Stimulated activated naive CD8-positive, alpha-beta T cell treated with anti-CD3 and anti-CD28 coated beads, Interleukin-15, Interleukin-2, amounts not matched to agents 100 U/mL and 50 U/mL, for 24 hours (primary cell): ENCODE data around the gene IRS1.

Experiments
- ATAC-seq: fragments of 150-1000 bp; cut with Tn5 transposase; one replicate; pipeline ENCODE4 v1.10.0; 2021
- DNase-seq: peaks from one replicate; pipeline ENCODE4 v3.0.0; 2021

The IRS1 gene

DNA sequence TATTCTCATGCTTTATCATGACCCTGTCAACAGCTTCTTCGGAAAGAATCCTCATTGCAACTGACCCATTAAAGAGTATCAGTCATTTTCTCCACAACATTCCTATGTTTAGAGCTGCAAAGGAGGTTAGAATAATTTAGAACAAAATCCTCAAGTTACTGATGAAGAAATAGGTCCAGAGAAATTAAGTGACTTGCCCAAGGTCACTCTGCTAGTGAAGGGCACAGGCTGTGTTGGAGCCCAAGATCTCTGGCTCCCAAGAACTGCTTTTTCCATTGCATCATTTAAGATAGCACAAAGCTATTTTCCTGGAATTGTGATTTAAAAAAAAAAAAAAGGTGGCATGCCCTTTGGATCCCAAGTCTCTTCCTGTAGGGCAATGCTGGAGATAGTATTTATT, 9.6 kb downstream of the IRS1 start:
- ATAC-seq (no peak), DNase-seq (no peak)

- DNase-seq (no peak), ATAC-seq (no peak)
Measured at GRCh38 chr2:226788881-226789490, 10.6 kb downstream of the IRS1 start.

- no peak for ATAC-seq
- no peak for DNase-seq
Measured at GRCh38 chr2:226788064-226788463, 11.6 kb downstream of the IRS1 start.

GRCh38 chr2:226783885-226784284, 15.7 kb downstream of the IRS1 start:
- ATAC-seq (no peak), DNase-seq (no peak)

- DNase-seq (no peak), ATAC-seq (no peak)
Measured at GRCh38 chr2:226782092-226782713, 17.4 kb downstream of the IRS1 start.

DNA sequence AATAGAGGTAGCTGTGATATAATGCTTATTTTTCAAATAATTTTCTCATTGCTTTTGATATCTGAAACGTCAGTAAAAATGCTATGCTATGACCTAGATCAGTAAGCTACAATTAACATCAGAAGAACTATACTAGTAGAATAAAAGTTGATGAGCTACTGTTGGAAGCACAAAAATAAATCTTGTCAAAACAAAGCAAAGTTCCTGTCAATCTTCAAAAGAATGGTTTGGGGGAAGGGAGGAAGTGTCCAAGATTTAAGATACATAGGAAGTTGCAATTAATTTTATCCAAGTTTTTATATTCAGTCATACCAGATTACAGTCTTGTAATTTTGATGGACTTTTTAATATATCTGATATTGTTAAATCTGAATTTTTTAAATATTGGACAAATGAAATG, 19.2 kb downstream of the IRS1 start:
- ATAC-seq = no peak
- no peak for DNase-seq

GRCh38 chr2:226777611-226778010, 22.0 kb downstream of the IRS1 start:
- ATAC-seq (no peak), DNase-seq (no peak)

DNA sequence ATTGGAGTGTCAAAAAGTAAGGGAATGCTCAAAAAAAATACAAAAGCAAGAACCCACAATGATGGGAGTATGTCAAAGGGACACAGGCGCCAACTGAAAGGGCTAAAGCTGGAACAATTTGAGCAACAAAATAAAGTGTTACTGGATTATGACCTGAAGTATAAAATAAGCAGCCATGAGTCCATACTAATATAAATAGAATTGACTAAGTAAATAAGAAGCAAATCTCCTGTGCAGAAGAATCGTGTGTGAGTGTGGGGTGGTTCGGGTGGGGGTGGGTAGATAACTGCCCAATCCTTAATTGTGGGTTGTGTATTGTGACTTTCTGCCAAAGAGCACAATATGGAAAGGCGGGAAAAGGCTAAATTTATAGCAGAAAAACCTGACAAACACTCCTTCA, 23.5 kb downstream of the IRS1 start:
- DNase-seq (no peak), ATAC-seq (no peak)

- ATAC-seq (no peak), DNase-seq (no peak)
Measured at GRCh38 chr2:226775032-226775509, 24.5 kb downstream of the IRS1 start.

DNA sequence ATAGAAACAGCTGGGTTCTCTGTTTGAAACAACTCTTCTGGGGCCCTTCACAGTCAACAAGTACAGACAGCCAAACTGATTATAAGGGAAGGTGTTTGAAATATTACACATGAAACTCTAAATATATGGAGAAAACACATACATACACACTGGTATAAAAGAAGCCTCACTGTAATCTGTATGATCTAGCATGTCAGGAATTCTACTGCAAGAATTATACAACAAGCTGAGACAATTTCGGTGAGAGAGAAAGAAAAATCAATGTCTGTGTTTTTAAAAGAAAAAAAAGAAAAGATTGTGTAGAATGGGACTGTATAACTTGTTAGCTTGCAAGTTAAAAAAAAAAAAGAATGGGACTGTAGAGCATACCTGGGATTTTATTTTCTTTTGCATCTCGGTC, 26.3 kb downstream of the IRS1 start:
- ATAC-seq (no peak), DNase-seq (no peak)

DNA sequence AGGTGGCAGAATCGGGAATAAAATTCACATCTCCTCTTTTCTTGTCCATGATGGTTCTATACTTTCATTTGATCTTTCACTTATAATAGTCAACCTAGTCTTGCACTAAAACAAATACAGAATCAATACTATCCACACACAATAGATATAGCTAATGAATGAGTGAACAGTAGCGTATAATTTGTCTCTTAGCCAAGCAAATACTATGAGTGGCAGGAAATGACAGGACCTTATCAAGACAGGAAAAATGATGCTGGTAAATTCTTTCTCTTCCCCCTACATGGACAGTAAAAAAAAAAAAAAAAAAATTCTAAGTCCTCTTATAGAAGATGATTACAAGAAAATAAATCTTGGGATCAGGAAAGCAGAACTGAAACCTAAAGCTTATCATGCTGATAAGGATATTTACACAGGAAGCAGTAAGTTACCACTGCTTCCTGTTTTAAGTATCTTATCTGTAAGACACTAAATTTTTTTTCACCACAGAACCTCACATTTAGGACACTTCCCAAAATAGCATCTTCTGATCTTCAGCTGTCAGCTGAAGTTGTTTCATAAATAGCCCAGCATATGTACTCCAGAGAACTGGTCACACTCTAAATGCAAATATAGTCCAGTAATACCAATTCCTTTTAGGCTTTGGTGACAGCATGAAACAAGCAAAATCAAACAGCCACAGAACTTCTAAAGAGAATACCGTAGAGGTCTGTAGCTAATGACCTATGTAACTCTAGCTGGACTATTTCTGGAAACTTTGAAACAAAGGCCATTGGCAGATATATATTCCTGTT, 27.0 kb downstream of the IRS1 start:
- DNase-seq (no peak), ATAC-seq (peak; percentile 75)

GRCh38 chr2:226771067-226771466, 28.6 kb downstream of the IRS1 start:
- ATAC-seq = no peak

GRCh38 chr2:226767056-226767813, 32.4 kb downstream of the IRS1 start:
- ATAC-seq (no peak), DNase-seq (no peak)

More at GRCh38 chr2:226771067-226771466, 28.6 kb downstream of the IRS1 start:
- no peak for DNase-seq

DNA sequence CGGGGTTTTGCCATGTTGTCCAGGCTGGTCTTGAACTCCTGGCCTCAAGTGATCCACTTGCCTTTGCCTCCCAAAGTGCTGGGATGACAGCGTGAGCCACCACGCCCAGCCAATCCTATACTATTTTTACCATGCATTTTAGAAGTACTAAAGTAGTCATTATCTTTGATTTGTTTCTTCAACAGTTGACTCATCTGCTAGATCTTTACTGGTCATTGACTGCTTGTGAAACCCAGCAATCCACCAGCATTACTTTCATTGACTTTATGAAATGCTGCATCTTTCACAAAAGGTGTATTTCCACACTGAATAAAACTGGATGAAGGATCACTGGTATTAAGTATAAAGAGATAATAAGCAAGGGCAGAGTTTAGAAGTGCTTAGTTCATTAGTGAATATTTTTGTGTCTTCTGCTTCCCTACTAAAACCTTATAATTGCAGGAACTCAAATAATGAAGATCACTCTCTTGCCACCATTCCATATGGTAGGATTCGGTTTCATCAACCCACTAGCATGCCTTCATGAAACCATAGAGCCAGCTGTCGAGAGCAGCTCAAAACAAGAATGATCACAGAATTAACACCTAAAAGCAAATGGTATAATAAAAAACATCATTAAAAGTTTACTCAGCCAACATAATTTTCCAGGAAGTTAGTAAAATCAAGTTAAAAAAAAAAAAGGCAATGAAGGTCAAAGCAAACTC, 33.1 kb downstream of the IRS1 start:
- DNase-seq (no peak), ATAC-seq (no peak)

DNA sequence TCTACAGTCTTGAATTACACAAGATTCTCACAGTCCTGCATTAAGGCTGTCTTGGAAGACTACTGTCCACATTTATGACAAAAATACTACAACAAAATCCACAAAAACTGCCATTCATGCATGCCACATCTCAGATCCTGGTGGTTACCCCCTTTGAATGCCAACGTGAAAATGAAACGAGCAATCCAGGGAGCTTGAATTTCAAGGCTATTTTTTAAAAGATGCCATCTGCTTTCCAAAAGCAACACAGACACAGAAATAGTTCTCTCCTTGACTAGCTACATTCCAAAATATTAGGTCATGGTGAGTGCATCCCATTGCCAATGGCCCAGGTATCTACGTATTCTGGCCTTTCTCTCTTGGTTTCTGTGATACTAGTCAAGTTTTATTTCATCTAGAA, 36.3 kb downstream of the IRS1 start:
- no peak for ATAC-seq
- DNase-seq = no peak

GRCh38 chr2:226761195-226761583, 38.4 kb downstream of the IRS1 start:
- no peak for ATAC-seq
- no peak for DNase-seq

DNA sequence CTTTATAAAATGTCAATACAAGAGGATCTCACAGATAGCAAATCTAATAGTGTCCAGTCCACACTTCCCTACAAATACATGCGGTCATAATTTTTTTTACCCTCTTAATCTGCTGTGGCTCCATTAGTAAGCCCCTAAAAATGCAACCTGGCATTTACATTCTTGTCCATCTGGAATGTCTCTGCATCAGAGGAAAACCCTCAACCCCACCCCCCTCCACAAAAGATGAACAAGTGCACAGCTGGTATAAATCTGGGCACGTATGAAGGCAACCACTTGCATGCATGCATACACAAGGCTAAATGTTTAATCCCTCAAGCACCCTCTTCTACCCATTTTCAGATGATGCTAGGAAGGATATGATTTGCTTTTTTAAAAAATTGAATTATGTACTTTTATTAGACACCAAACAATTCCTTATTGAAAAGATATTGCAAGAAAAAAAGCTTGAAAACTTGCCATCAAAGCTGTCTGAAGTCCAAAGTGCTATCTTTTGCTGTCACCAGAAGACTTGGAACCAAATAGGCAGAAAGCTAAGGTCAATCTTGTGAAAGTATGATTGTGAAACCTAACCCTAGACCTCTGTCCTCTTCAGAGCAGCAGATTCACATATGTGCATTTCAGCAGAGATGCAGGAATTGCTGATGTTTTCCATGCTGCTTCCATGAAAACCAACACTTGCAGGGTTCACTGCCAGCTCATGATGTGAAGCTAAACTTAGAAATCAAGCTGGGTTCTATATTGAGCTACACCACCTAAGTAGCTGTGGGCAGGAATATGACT, 39.0 kb downstream of the IRS1 start:
- DNase-seq = no peak
- no peak for ATAC-seq

- ATAC-seq = no peak
- DNase-seq = no peak
Measured at GRCh38 chr2:226759768-226760167, 39.9 kb downstream of the IRS1 start.

DNA sequence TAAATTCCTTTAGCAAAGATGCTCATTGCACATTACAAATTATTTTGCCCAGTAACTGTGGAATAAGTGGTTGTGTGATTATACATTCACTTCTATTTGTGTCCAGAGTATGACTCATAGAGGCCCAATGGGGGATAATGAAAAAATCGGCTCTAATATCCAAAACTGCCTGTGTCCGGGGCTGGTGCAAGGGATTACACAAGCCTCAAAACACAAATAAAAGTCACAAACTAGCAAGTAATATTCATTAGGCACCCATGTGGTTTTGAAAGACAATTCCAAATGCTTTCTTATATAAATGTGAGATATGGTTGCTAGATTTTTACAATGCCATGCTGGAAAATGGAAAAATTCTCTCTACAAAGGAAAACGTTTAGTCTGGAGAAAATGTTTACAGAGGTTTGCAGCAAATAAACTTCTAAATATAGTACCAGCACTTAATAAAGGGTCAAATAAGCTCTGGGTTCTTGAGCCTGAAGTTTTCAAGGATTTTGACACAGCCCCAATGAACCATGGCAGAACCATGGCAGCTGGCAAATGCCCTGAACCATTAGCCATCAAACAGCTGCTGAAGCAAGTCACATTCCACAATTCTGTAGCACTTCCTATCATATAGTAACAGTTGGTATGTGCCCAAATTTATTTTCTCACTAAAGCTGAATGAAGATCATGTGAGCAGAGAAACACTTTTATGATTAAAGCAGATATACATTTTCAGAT, 40.5 kb downstream of the IRS1 start:
- no peak for DNase-seq

DNA sequence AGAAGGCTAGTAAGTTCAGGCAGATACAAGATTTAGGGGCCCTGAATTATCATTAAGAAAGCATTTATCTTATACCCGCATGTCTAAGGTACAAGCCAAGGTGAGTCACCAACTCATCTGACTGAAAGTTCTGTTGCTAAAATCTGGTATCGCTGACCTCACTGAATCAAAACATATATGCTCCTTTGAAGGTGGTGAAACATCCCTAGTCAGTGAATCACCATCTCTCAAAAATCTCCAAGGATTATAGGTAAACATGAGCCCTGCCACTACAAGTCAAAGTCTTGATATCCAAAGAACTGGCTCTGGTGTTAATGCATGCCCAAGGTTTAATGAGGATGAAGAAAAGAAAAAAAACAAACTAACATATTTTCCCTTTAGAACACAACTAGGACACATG, 43.5 kb downstream of the IRS1 start:
- no peak for DNase-seq
- peak; percentile 76 for ATAC-seq

More for the DNA sequence above, 40.5 kb downstream of the IRS1 start:
- ATAC-seq = no peak

DNA sequence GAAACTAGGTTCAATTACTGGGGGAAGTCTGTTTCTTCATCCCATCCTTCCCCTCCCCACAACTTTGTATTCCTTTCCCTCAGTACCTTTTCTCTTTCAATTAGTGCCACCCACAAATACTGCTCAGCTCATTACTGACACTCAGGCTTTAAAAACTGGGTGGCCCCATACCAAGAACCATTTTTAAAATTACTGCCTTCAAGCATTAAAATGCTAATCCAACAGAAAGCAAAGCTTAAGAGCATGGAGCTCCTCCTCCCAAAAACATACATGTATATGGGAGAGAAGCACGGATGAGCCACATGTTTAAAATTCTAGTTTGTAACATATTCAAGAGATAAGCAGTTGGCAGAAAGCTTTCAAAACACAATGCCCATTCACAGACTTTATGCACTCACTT, 44.0 kb downstream of the IRS1 start:
- DNase-seq (no peak), ATAC-seq (no peak)
